GM23248 (cell line): Measurements from ENCODE around the gene CACNA2D1. TPM values are rescaled to one million over a fixed set of nuclear protein-coding genes. Genes with fewer than 3 reads are reported as not detected.
A peak's percentile ranks its signal among the peaks of the same experiment; 100 is the strongest.

Source experiments
- DNase-seq: peaks from one replicate; pipeline ENCODE4 v3.0.0-alpha.2; 2015
- H2AFZ ChIP-seq: fragments of 200-600 bp; sonication (generic); 2 replicates; pipeline ENCODE4 v1.6.1; 2016; ENCODE audit warnings: antibody characterized with exemption
- H3F3A ChIP-seq: fragments of 200-600 bp; sonication (generic); 2 replicates; pipeline ENCODE4 v1.6.1; 2016; ENCODE audit warnings: mild to moderate bottlenecking, antibody characterized with exemption, mixed run types; ENCODE audit not compliant: insufficient read depth
- H3K27ac ChIP-seq: fragments of 200-600 bp; sonication (generic); 2 replicates; pipeline ENCODE4 v1.5.1; 2016; ENCODE audit warnings: mild to moderate bottlenecking
- H3K27me3 ChIP-seq: fragments of 200-600 bp; sonication (generic); replicated peaks from 2 replicates; pipeline ENCODE4 v1.6.1; 2016; ENCODE audit warnings: mild to moderate bottlenecking; ENCODE audit not compliant: insufficient read depth
- H3K36me3 ChIP-seq: fragments of 200-600 bp; sonication (generic); 2 replicates; pipeline ENCODE4 v1.6.1; 2016; ENCODE audit warnings: low read depth, mild to moderate bottlenecking
- H3K4me1 ChIP-seq: fragments of 200-600 bp; sonication (generic); 2 replicates; pipeline ENCODE4 v1.6.1; 2016; ENCODE audit warnings: mild to moderate bottlenecking; ENCODE audit not compliant: insufficient read depth
- H3K4me2 ChIP-seq: fragments of 200-600 bp; sonication (generic); one replicate; pipeline ENCODE4 v1.6.1; 2016; ENCODE audit warnings: mild to moderate bottlenecking; ENCODE audit not compliant: unreplicated experiment
- H3K4me3 ChIP-seq: fragments of 200-600 bp; sonication (generic); 2 replicates; pipeline ENCODE4 v1.5.1; 2016; ENCODE audit warnings: mild to moderate bottlenecking
- H3K79me2 ChIP-seq: fragments of 200-600 bp; sonication (generic); 2 replicates; pipeline ENCODE4 v1.6.1; 2016; ENCODE audit warnings: mild to moderate bottlenecking; ENCODE audit not compliant: insufficient read depth
- H3K9ac ChIP-seq: fragments of 200-600 bp; sonication (generic); 2 replicates; pipeline ENCODE4 v1.6.1; 2016; ENCODE audit warnings: mild to moderate bottlenecking
- H3K9me2 ChIP-seq: fragments of 200-600 bp; sonication (generic); 2 replicates; pipeline ENCODE4 v1.6.1; 2016; ENCODE audit warnings: mixed run types, mild to moderate bottlenecking, moderate library complexity; ENCODE audit not compliant: insufficient read depth
- H3K9me3 ChIP-seq: fragments of 200-600 bp; sonication (generic); one replicate; pipeline ENCODE4 v1.6.1; 2017; ENCODE audit warnings: low read depth
- H4K20me1 ChIP-seq: fragments of 200-600 bp; sonication (generic); 2 replicates; pipeline ENCODE4 v1.6.0; 2016; ENCODE audit not compliant: insufficient read depth
- EZH2 ChIP-seq: fragments of 200-600 bp; sonication (generic); IDR thresholded peaks from 2 replicates; pipeline ENCODE4 v1.6.1; 2018; ENCODE audit warnings: antibody characterized with exemption, mild to moderate bottlenecking; ENCODE audit not compliant: insufficient read depth, poor library complexity, severe bottlenecking
- EZH2phosphoT487 ChIP-seq: fragments of 200-600 bp; sonication (generic); IDR thresholded peaks from 2 replicates; pipeline ENCODE4 v1.6.1; 2018; ENCODE audit warnings: antibody characterized with exemption, moderate library complexity, mild to moderate bottlenecking, low read depth; ENCODE audit not compliant: insufficient read depth
- WGBS, 2 experiments: methylation state at CpG; one replicate each; pipeline ENCODE4 v1.1.6; 2015 to 2017; ENCODE audit warnings: low lambda C conversion rate in 2 of 2, low coverage in 1 of 2; ENCODE audit errors: missing lambda C conversion rate in 2 of 2; 5-methylcytosine and 5-hydroxymethylcytosine counted together
- in situ Hi-C: fragments of 300-500 bp; cut with MboI; formaldehyde crosslinking; loops from 2 replicates; pipeline ENCODE4 v1.15.0; 2020
- polyA plus RNA-seq: library from polyadenylated mRNA; unstranded; fragments of >200 nt; fragmentation: Nextera tagmentation; extraction: Ambion mirVana; gene quantifications from 2 replicates; pipeline ENCODE4 v1.2.1, GENCODE V29; 2016
- total RNA-seq: library from RNA; depleted of rRNA; stranded (reverse); fragments of >200 nt; shearing (Covaris generic); gene quantifications from 2 replicates; pipeline ENCODE4 v1.2.3, GENCODE V29; 2014

The CACNA2D1 gene
- total and polyA plus RNA-seq, 2 experiments from 2014 or later = 7.7 to 21.2 TPM

GRCh38 chr7:82105463-82105862, 338.1 kb downstream of the CACNA2D1 start:
- H3K9ac ChIP-seq = no peak overlapping the region
- H4K20me1 ChIP-seq = no peaks in the 10 kb centered on the region
- no peaks in the 10 kb centered on the region for H3K27me3 ChIP-seq
- H2AFZ ChIP-seq = no peak overlapping the region
- no peak overlapping the region for H3K4me2 ChIP-seq
- no peaks in the 10 kb centered on the region for H3K79me2 ChIP-seq
- peak; percentile 86 for DNase-seq
- H3K27ac ChIP-seq = peak overlapping the region; percentile 40
- H3K36me3 ChIP-seq = no peaks in the 10 kb centered on the region
- no peak for TF ChIP-seq EZH2phosphoT487
- no peak for TF ChIP-seq EZH2
- 39 to 40% methylated on average over 3 of the region's 3 CpGs for WGBS, 2 experiments
- no peaks in the 10 kb centered on the region for H3K9me3 ChIP-seq
- H3K9me2 ChIP-seq = no peaks in the 10 kb centered on the region
- no peak overlapping the region for H3K4me3 ChIP-seq
- peaks cover 25% of the 10 kb centered on the region for H3K4me1 ChIP-seq
- peaks cover 4% of the 10 kb centered on the region; the same call in 1 of the 2 replicates for H3F3A ChIP-seq
- in situ Hi-C loops = no loop called here

- 90 to 100% methylated on average over 2 of the region's 2 CpGs for WGBS, 2 experiments
- H3K4me3 ChIP-seq = no peak overlapping the region
- no peak overlapping the region for H3K9ac ChIP-seq
- no peaks in the 10 kb centered on the region for H4K20me1 ChIP-seq
- no peak overlapping the region for H3K27ac ChIP-seq
- H3K4me1 ChIP-seq = no peaks in the 10 kb centered on the region
- DNase-seq = no peak
- H2AFZ ChIP-seq = no peak overlapping the region
- no peaks in the 10 kb centered on the region for H3K79me2 ChIP-seq
- no peaks in the 10 kb centered on the region for H3K9me2 ChIP-seq
- no peaks in the 10 kb centered on the region for H3K27me3 ChIP-seq
- H3F3A ChIP-seq = no peaks in the 10 kb centered on the region
- in situ Hi-C loops = no loop called here
- no peak overlapping the region for H3K4me2 ChIP-seq
- H3K36me3 ChIP-seq = no peaks in the 10 kb centered on the region
- H3K9me3 ChIP-seq = no peaks in the 10 kb centered on the region
- TF ChIP-seq EZH2phosphoT487 (no peak), EZH2 (no peak)
Measured at GRCh38 chr7:82098414-82098813, 345.2 kb downstream of the CACNA2D1 start.

- H3K27ac ChIP-seq = no peak overlapping the region
- TF ChIP-seq EZH2phosphoT487 (no peak), EZH2 (no peak)
- no peaks in the 10 kb centered on the region for H3K27me3 ChIP-seq
- in situ Hi-C loops = no loop called here
- no peaks in the 10 kb centered on the region for H3K4me1 ChIP-seq
- H3K4me2 ChIP-seq = no peak overlapping the region
- H3K9me2 ChIP-seq = no peaks in the 10 kb centered on the region
- no peak for DNase-seq
- no peaks in the 10 kb centered on the region for H3F3A ChIP-seq
- 88 to 95% methylated on average over 4 of the region's 4 CpGs for WGBS, 2 experiments
- no peak overlapping the region for H2AFZ ChIP-seq
- no peaks in the 10 kb centered on the region for H3K36me3 ChIP-seq
- no peaks in the 10 kb centered on the region for H4K20me1 ChIP-seq
- H3K79me2 ChIP-seq = no peaks in the 10 kb centered on the region
- no peaks in the 10 kb centered on the region for H3K9me3 ChIP-seq
- H3K4me3 ChIP-seq = no peak overlapping the region
- no peak overlapping the region for H3K9ac ChIP-seq
Measured at GRCh38 chr7:82091126-82091684, 352.4 kb downstream of the CACNA2D1 start.

GRCh38 chr7:82087099-82087498, 356.5 kb downstream of the CACNA2D1 start:
- DNase-seq = no peak
- no peaks in the 10 kb centered on the region for H3K9me2 ChIP-seq
- no peaks in the 10 kb centered on the region for H3K27me3 ChIP-seq
- H2AFZ ChIP-seq = no peak overlapping the region
- H3K9ac ChIP-seq = no peak overlapping the region
- no peaks in the 10 kb centered on the region for H3K9me3 ChIP-seq
- H3K4me1 ChIP-seq = no peaks in the 10 kb centered on the region
- no peaks in the 10 kb centered on the region for H3K36me3 ChIP-seq
- no peak for TF ChIP-seq EZH2phosphoT487
- no peak for TF ChIP-seq EZH2
- H3F3A ChIP-seq = no peaks in the 10 kb centered on the region
- no peak overlapping the region for H3K4me3 ChIP-seq
- no peak overlapping the region for H3K27ac ChIP-seq
- H3K79me2 ChIP-seq = no peaks in the 10 kb centered on the region
- in situ Hi-C loops = no loop called here
- no peaks in the 10 kb centered on the region for H4K20me1 ChIP-seq
- 97 to 99% methylated on average over 4 of the region's 4 CpGs for WGBS, 2 experiments
- no peak overlapping the region for H3K4me2 ChIP-seq

GRCh38 chr7:82085116-82085515, 358.5 kb downstream of the CACNA2D1 start:
- H3K9me2 ChIP-seq = no peaks in the 10 kb centered on the region
- no peak overlapping the region for H3K4me3 ChIP-seq
- no peaks in the 10 kb centered on the region for H3K36me3 ChIP-seq
- 95 to 97% methylated on average over 4 of the region's 4 CpGs for WGBS, 2 experiments
- H3K79me2 ChIP-seq = no peaks in the 10 kb centered on the region
- H3K9ac ChIP-seq = no peak overlapping the region
- no peak overlapping the region for H2AFZ ChIP-seq
- H3K4me2 ChIP-seq = no peak overlapping the region
- in situ Hi-C loops = no loop called here
- no peak for DNase-seq
- no peaks in the 10 kb centered on the region for H3F3A ChIP-seq
- H3K9me3 ChIP-seq = no peaks in the 10 kb centered on the region
- no peaks in the 10 kb centered on the region for H4K20me1 ChIP-seq
- no peak overlapping the region for H3K27ac ChIP-seq
- no peaks in the 10 kb centered on the region for H3K4me1 ChIP-seq
- no peak for TF ChIP-seq EZH2
- no peak for TF ChIP-seq EZH2phosphoT487
- H3K27me3 ChIP-seq = no peaks in the 10 kb centered on the region
